A549 (cell line): ENCODE results near the gene ZDHHC1. TPM values are rescaled to one million over a fixed set of nuclear protein-coding genes. Genes with fewer than 3 reads are reported as not detected.

ENCODE experiments used
- ATAC-seq, 2 experiments: fragments of 200-7000 bp in 1 of 2; fragments of >200 bp in 1 of 2; cut with Nextera tagmentation in 1 of 2; cut with Tn5 transposase in 1 of 2; 3 replicates each; pipeline versions ENCODE4 v1.8.0 to v1.9.1; 2018 to 2020; ENCODE audit warnings: mild to moderate bottlenecking in 1 of 2, moderate library complexity in 1 of 2
- CTCF ChIA-PET: fragments of 300-600 bp; sonication (Branson Sonifier 250); formaldehyde crosslinking; extraction: SDS; loops from one replicate; lab custom pipeline; 2021; ENCODE audit warnings: antibody characterized with exemption, inconsistent platforms; lab: Yijun Ruan, JAX
- POLR2A ChIA-PET: fragments of 350-600 bp; formaldehyde crosslinking; extraction: SDS; loops from one replicate; lab custom pipeline; 2021; ENCODE audit warnings: antibody characterized with exemption, inconsistent platforms; lab: Yijun Ruan, JAX
- DNase-seq, 2 experiments: peaks; one replicate each; pipeline versions ENCODE4 v3.0.0 to v3.0.0-alpha.2; 2011 to 2016; ENCODE audit warnings: low read depth in 1 of 2, low spot score in 1 of 2
- FAIRE-seq: peaks from 2 replicates; lab custom pipeline; 2011; peaks lifted over from hg19 to GRCh38; lab: Jason Lieb, UNC
- H3K27ac ChIP-seq, 2 experiments: fragments of >200 bp; sonication (Bioruptor Twin); formaldehyde crosslinking; 3 replicates each; pipeline ENCODE4 v1.5.1; 2016 to 2017
- H3K4me1 ChIP-seq: fragments of >200 bp; sonication (Bioruptor Twin); formaldehyde crosslinking; 3 replicates; pipeline ENCODE4 v1.6.1; 2016
- H3K4me2 ChIP-seq: fragments of >200 bp; sonication (Bioruptor Twin); formaldehyde crosslinking; 3 replicates; pipeline ENCODE4 v1.6.1; 2016
- H3K4me3 ChIP-seq: fragments of >200 bp; sonication (Bioruptor Twin); formaldehyde crosslinking; 3 replicates; pipeline ENCODE4 v1.5.1; 2016
- H3K9me3 ChIP-seq: fragments of >200 bp; sonication (Bioruptor Twin); formaldehyde crosslinking; 3 replicates; pipeline ENCODE4 v1.6.1; 2016
- BHLHE40 ChIP-seq: IDR thresholded peaks from 2 replicates; pipeline ENCODE4 v1.6.1; 2012; ENCODE audit warnings: low read depth, low read length, inconsistent platforms
- CEBPB ChIP-seq, 2 experiments: fragments of >200 bp in 1 of 2; sonication (Bioruptor Twin) in 1 of 2; formaldehyde crosslinking in 1 of 2; IDR thresholded peaks; 2 replicates each; pipeline ENCODE4 v1.6.1; 2012 to 2016
- CHD2 ChIP-seq: fragments of 150-350 bp; IDR thresholded peaks from 2 replicates; pipeline ENCODE4 v1.6.1; 2014; ENCODE audit warnings: low read length; ENCODE audit not compliant: partially characterized antibody
- CHD4 ChIP-seq: fragments of 200-600 bp; sonication (generic); IDR thresholded peaks from 2 replicates; pipeline ENCODE4 v1.6.1; 2016; ENCODE audit warnings: antibody characterized with exemption, mild to moderate bottlenecking, borderline replicate concordance
- ESRRA ChIP-seq: fragments of 150-350 bp; IDR thresholded peaks from 2 replicates; pipeline ENCODE4 v1.6.1; 2014; ENCODE audit warnings: mild to moderate bottlenecking, low read length, borderline replicate concordance
- FOSL2 ChIP-seq, 2 experiments: fragments of 450-650 bp in 1 of 2; fragments of >200 bp in 1 of 2; sonication (Bioruptor Twin) in 1 of 2; formaldehyde crosslinking; IDR thresholded peaks; 2 replicates each; pipeline versions ENCODE4 v1.5.0 to v1.6.1; 2016 to 2020; ENCODE audit warnings: mild to moderate bottlenecking in 1 of 2, moderate library complexity in 1 of 2
- HDAC2 ChIP-seq: fragments of 200-600 bp; sonication (generic); IDR thresholded peaks from 2 replicates; pipeline ENCODE4 v1.6.1; 2016
- HOXA7 ChIP-seq: fragments of 250-450 bp; sonication (Bioruptor Pico); IDR thresholded peaks from 2 replicates; pipeline ENCODE4 v1.5.0; 2020; ENCODE audit warnings: mild to moderate bottlenecking, moderate library complexity
- HOXB13 ChIP-seq: fragments of 250-450 bp; sonication (Bioruptor Pico); IDR thresholded peaks from 2 replicates; pipeline ENCODE4 v1.5.0; 2020; ENCODE audit warnings: low read depth, mild to moderate bottlenecking, moderate library complexity
- MAZ ChIP-seq: fragments of 150-350 bp; IDR thresholded peaks from 2 replicates; pipeline ENCODE4 v1.6.1; 2014; ENCODE audit warnings: antibody characterized with exemption, low read depth, low read length, borderline replicate concordance
- NPAS2 ChIP-seq: fragments of 250-450 bp; sonication (Bioruptor Pico); IDR thresholded peaks from 2 replicates; pipeline ENCODE4 v1.8.0; 2022; ENCODE audit warnings: mild to moderate bottlenecking, moderate library complexity, borderline replicate concordance
- RAD21 ChIP-seq, 2 experiments: fragments of >200 bp in 1 of 2; sonication (Bioruptor Twin) in 1 of 2; formaldehyde crosslinking in 1 of 2; IDR thresholded peaks in 1 of 2; conservative IDR thresholded peaks in 1 of 2; 2 replicates in 1 of 2; 3 replicates in 1 of 2; pipeline ENCODE4 v1.6.1; 2012 to 2018; ENCODE audit warnings: inconsistent platforms in 1 of 2
- SREBF2 ChIP-seq: fragments of 450-650 bp; IDR thresholded peaks from 2 replicates; pipeline ENCODE4 v1.6.1; 2014; ENCODE audit warnings: mild to moderate bottlenecking, moderate library complexity
- TFCP2L1 ChIP-seq: fragments of 250-450 bp; sonication (Bioruptor Pico); IDR thresholded peaks from 2 replicates; pipeline ENCODE4 v1.5.0; 2021; ENCODE audit warnings: mild to moderate bottlenecking
- ZC3H11A ChIP-seq: fragments of 450-650 bp; IDR thresholded peaks from 2 replicates; pipeline ENCODE4 v1.6.1; 2014; ENCODE audit warnings: antibody characterized with exemption, mild to moderate bottlenecking
- ZNF302 ChIP-seq: fragments of 250-450 bp; sonication (Bioruptor Pico); IDR thresholded peaks from 2 replicates; pipeline ENCODE4 v1.9.0; 2021; ENCODE audit warnings: inconsistent platforms, mild to moderate bottlenecking, moderate library complexity
- WGBS: methylation state at CpG from one replicate; pipeline ENCODE4 v1.1.6; 2017; ENCODE audit errors: missing lambda C conversion rate; 5-methylcytosine and 5-hydroxymethylcytosine counted together
- polyA plus RNA-seq, 4 experiments: library from polyadenylated mRNA; depleted of rRNA in 3 of 4; stranded (reverse); fragments of >200 nt; fragmentation: RNase III in 1 of 4; extraction: RNeasy Plus Mini Kit Qiagen cat#74134 plus additional on column Dnase treatment in 1 of 4; gene quantifications; 2 replicates in 3 of 4; 3 replicates in 1 of 4; pipeline ENCODE4 v1.2.3, GENCODE V29; 2011 to 2017
- TF ChIP-seq, protein P1 (sequence below): fragments of 250-450 bp; sonication (Bioruptor Pico); IDR thresholded peaks from 2 replicates; pipeline ENCODE4 v1.5.0; 2021; ENCODE audit warnings: mild to moderate bottlenecking, moderate library complexity, borderline replicate concordance
- TF ChIP-seq, protein P2 (sequence below): fragments of 150-350 bp; IDR thresholded peaks from 2 replicates; pipeline ENCODE4 v1.6.1; 2014; ENCODE audit warnings: low read depth, mild to moderate bottlenecking, low read length
- TF ChIP-seq, protein P3 (sequence below): fragments of >200 bp; sonication (Bioruptor Twin); formaldehyde crosslinking; IDR thresholded peaks from 2 replicates; pipeline ENCODE4 v1.6.1; 2016
- TF ChIP-seq, protein P4 (sequence below): fragments of >200 bp; sonication (Bioruptor Twin); formaldehyde crosslinking; IDR thresholded peaks from 3 replicates; pipeline ENCODE4 v1.5.1; 2016

The ZDHHC1 gene
- polyA plus RNA-seq, 2 of the 4 experiments (the other 2 are of a cell fraction), result 3.5 to 5.9 TPM

DNA sequence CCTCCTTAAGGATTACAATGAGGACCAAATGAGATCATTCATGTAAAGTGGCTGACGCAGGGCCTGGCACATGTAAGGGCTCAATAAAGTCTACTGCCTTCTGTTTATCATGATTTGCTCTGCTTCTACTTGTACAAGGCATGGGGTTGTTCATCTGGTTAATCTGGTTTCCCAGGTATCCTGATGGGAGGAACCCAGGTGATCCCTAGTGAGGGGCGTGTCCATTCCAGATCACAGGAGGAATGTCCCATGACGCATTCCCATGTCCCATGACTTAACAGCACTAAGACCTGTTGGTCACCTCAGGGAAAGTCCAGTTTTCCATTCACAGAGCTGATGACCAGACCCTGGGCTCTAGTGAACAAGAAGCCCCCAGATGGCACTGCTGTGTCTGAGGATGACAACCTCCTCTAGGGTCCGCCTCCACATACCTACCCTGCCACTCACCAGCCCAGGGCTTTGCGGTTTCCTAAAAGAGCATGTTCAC is 11.5 kb downstream of the ZDHHC1 start (continued):
- TF ChIP-seq HDAC2, result no peak
- no peak for TF ChIP-seq CHD2
- TF ChIP-seq MAZ, result no peak

DNA sequence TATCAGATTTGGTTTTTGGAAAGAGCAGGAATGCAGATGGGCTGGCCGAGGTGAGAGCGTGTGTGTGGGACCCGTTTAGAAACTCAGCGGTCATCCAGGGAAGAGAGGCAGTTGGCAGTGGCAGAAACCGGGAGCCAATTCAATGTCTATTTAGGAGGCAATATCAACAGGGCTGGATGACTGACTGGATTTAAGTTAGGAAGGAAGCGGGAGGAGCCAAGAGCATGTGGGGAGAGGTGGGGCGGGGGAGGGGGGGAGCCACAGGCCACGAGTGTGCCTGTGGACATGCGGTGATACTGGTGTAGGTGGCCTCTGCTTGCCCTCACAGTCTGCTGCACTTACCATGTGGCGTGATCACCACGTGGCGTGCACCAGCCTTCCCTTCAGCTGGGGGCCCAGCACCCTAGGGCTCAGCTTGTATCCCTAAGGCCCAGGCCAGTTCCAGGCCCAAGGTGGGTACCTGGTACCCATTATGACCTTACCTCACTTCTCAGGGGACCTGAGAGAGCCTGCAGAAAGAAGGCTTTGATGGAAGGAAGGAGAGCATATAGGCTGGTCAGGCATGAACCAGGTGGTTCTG is 12.2 kb downstream of the ZDHHC1 start:
- ChIA-PET POLR2A (no interaction called here), CTCF (interaction anchor here (0.6 to 1.4 kb wide), 3 partner anchors 23 to 90 kb away, joined by 3 read pairs; partner anchors contain the start of gene ATP6V0D1)
- FAIRE-seq, result no peak
- Histone ChIP-seq H3K27ac (no peak overlapping the region), H3K4me3 (no peak overlapping the region), H3K4me2 (no peak overlapping the region), H3K4me1 (peaks cover 8% of the 10 kb centered on the region; the same call in 2 of the 3 replicates), H3K9me3 (no peaks in the 10 kb centered on the region)
- TF ChIP-seq, protein P1, sequence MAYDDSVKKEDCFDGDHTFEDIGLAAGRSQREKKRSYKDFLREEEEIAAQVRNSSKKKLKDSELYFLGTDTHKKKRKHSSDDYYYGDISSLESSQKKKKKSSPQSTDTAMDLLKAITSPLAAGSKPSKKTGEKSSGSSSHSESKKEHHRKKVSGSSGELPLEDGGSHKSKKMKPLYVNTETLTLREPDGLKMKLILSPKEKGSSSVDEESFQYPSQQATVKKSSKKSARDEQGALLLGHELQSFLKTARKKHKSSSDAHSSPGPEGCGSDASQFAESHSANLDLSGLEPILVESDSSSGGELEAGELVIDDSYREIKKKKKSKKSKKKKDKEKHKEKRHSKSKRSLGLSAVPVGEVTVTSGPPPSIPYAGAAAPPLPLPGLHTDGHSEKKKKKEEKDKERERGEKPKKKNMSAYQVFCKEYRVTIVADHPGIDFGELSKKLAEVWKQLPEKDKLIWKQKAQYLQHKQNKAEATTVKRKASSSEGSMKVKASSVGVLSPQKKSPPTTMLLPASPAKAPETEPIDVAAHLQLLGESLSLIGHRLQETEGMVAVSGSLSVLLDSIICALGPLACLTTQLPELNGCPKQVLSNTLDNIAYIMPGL (CRISPR knock-in tag), result no peak
- TF ChIP-seq, protein P2, sequence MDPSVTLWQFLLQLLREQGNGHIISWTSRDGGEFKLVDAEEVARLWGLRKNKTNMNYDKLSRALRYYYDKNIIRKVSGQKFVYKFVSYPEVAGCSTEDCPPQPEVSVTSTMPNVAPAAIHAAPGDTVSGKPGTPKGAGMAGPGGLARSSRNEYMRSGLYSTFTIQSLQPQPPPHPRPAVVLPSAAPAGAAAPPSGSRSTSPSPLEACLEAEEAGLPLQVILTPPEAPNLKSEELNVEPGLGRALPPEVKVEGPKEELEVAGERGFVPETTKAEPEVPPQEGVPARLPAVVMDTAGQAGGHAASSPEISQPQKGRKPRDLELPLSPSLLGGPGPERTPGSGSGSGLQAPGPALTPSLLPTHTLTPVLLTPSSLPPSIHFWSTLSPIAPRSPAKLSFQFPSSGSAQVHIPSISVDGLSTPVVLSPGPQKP, result no peak
- TF ChIP-seq CHD2 (no peak), ZC3H11A (no peak), CEBPB (IDR thresholded peaks at IDR 0.05) (no peak), ZNF302 (CRISPR knock-in tag) (no peak), CHD4 (no peak), MAZ (no peak), HOXA7 (no peak), NPAS2 (CRISPR knock-in tag) (no peak), TFCP2L1 (CRISPR knock-in tag) (no peak), SREBF2 (no peak)
- TF ChIP-seq, protein P3, sequence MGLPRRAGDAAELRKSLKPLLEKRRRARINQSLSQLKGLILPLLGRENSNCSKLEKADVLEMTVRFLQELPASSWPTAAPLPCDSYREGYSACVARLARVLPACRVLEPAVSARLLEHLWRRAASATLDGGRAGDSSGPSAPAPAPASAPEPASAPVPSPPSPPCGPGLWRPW, result no peak
- 93% methylated on average over 5 of the region's 12 CpGs for WGBS
- ATAC-seq, result no peak
- no peak for DNase-seq

DNA sequence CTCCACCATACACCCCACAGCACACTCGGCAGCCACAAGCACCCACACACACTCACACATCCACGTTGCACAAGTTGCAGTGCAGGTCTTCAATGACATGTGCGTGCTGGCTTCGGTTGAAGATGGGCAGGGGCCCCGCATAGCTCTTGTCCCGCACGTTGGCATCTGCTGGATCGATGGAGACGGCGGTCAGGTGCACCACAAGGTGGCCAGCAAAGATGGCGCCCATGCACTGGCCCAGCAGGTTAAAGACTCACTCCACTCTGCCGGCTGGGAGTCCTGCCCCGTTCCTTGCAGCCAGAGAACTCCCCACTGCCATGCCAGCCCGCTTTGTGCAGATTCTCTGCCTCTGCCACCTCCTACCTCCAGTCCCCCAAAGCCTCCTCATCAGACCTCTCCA is 15.4 kb downstream of the ZDHHC1 start:
- no peak overlapping the region for H3K4me3 ChIP-seq
- no peak for TF ChIP-seq ESRRA
- TF ChIP-seq MAZ, result no peak
- TF ChIP-seq, protein P4, sequence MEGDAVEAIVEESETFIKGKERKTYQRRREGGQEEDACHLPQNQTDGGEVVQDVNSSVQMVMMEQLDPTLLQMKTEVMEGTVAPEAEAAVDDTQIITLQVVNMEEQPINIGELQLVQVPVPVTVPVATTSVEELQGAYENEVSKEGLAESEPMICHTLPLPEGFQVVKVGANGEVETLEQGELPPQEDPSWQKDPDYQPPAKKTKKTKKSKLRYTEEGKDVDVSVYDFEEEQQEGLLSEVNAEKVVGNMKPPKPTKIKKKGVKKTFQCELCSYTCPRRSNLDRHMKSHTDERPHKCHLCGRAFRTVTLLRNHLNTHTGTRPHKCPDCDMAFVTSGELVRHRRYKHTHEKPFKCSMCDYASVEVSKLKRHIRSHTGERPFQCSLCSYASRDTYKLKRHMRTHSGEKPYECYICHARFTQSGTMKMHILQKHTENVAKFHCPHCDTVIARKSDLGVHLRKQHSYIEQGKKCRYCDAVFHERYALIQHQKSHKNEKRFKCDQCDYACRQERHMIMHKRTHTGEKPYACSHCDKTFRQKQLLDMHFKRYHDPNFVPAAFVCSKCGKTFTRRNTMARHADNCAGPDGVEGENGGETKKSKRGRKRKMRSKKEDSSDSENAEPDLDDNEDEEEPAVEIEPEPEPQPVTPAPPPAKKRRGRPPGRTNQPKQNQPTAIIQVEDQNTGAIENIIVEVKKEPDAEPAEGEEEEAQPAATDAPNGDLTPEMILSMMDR, result no peak
- TF ChIP-seq RAD21 (conservative IDR thresholded peaks at IDR 0.05 in 1 of 2, IDR thresholded peaks at IDR 0.05 in 1 of 2), result no peak
- no peak for TF ChIP-seq BHLHE40
- no peak for TF ChIP-seq FOSL2 (IDR thresholded peaks at IDR 0.05)
- TF ChIP-seq FOSL2 (CRISPR knock-in tag; IDR thresholded peaks at IDR 0.05), result no peak
- no peak for TF ChIP-seq HOXB13 (CRISPR knock-in tag)
- CTCF ChIA-PET, result interaction anchor here (0.7 to 4.1 kb wide), 9 partner anchors 10 to 123 kb away, joined by 3 to 34 read pairs (median 17); partner anchors contain the start of genes KCTD19, LRRC36, PLEKHG4 and ZDHHC1
- peaks cover 10% of the 10 kb centered on the region for H3K4me1 ChIP-seq
- no peak for ATAC-seq
- FAIRE-seq, result no peak
- no peak overlapping the region for H3K27ac ChIP-seq
- WGBS, result 95% methylated on average over 13 of the region's 14 CpGs
- no peaks in the 10 kb centered on the region for H3K9me3 ChIP-seq
- DNase-seq, result no peak
- H3K4me2 ChIP-seq, result no peak overlapping the region
- POLR2A ChIA-PET, result interaction anchor here (1.0 kb wide), 1 partner anchor 19 kb away, joined by 3 read pairs; no protein-coding TSS in a partner anchor
